Right lobe of liver (tissue), 6 donors: ENCODE data around the gene KIF4B. TPM values are rescaled to one million over a fixed set of nuclear protein-coding genes. Genes with fewer than 3 reads are reported as not detected.
"Not testable (repeated sequence)": the region's sequence is repeated elsewhere in the genome, so short reads cannot be mapped to it uniquely, and the experiment has no call there.

Experiments
- ATAC-seq, 4 donors: fragments of 200-7000 bp; cut with Tn5 transposase; one replicate each; pipeline ENCODE4 v1.9.1; 2020; ENCODE audit warnings: mild to moderate bottlenecking in 4 of 4, moderate library complexity in 4 of 4
- DNase-seq, 3 donors: peaks; one replicate each; pipeline ENCODE4 v3.0.0-alpha.2; 2020
- H3K27ac ChIP-seq, 3 donors: fragments of 200-600 bp; one replicate each; pipeline ENCODE4 v1.8.0; 2022
- H3K27me3 ChIP-seq, 2 donors: fragments of 200-600 bp; one replicate each; pipeline ENCODE4 v1.8.0; 2022
- H3K36me3 ChIP-seq, 4 donors: fragments of 200-600 bp; sonication (generic) in 1 of 4; one replicate each; pipeline versions ENCODE4 v1.5.1 to v1.8.0; 2017 to 2022; ENCODE audit warnings: control low read depth in 1 of 4
- H3K4me1 ChIP-seq, 4 donors: fragments of 200-600 bp; sonication (generic) in 1 of 4; one replicate each; pipeline versions ENCODE4 v1.5.1 to v1.8.0; 2017 to 2022; ENCODE audit warnings: control low read depth in 1 of 4
- H3K4me3 ChIP-seq, 3 donors: fragments of 200-600 bp; one replicate each; pipeline ENCODE4 v1.8.0; 2022
- H3K9me3 ChIP-seq, 4 donors: fragments of 200-600 bp; sonication (generic) in 1 of 4; one replicate each; pipeline versions ENCODE4 v1.5.1 to v1.8.0; 2017 to 2022; ENCODE audit warnings: control low read depth in 1 of 4
- CTCF ChIP-seq, 4 donors: fragments of 200-600 bp in 3 of 4; fragments of 450-650 bp in 1 of 4; IDR thresholded peaks; one replicate each; pipeline versions ENCODE4 v1.5.1 to v1.8.0; 2016 to 2022; ENCODE audit warnings: antibody characterized with exemption in 4 of 4, mild to moderate bottlenecking in 2 of 4
- POLR2A ChIP-seq: fragments of 450-650 bp; IDR thresholded peaks from one replicate; pipeline ENCODE4 v1.6.1; 2017; ENCODE audit warnings: antibody characterized with exemption, mild to moderate bottlenecking
- WGBS: methylation state at CpG from one replicate; pipeline ENCODE4 v1.1.6; 2018; ENCODE audit warnings: low coverage, low lambda C conversion rate; ENCODE audit not compliant: insufficient coverage; ENCODE audit errors: missing lambda C conversion rate; 5-methylcytosine and 5-hydroxymethylcytosine counted together
- intact Hi-C, 2 donors: fragments of 100-400 bp; cut with DNase I; formaldehyde crosslinking; loops; one replicate each; pipeline versions ENCODE4 v1.11.2 to v1.14.1; 2022
- total RNA-seq, 6 experiments: library from RNA; depleted of rRNA in 2 of 6; stranded (reverse); fragments of >200 nt in 2 of 6; fragmentation: NEBNext Ultra II Directional in 3 of 6; extraction: Animal tissue kit (Norgen Biotek cat#: 25700) in 3 of 6; gene quantifications; one replicate each; pipeline versions ENCODE4 v1.1.0 to v1.2.4, GENCODE V29; 2016 to 2023
- donor health status: DM: no; HTN: yes; CAD: no.
- donor health status: DM: no; HTN: no; CAD: no.
- donor health status: DM: no; HTN: no; CAD: no.
- donor health status: DM: no; HTN: yes; CAD: no.
- donor health status: DM: no; HTN: yes; CAD: no.

KIF4B gene
- total RNA-seq, 6 experiments from 2014 or later: not detected

GRCh38 chr5:154999865-155000264 is 13.7 kb upstream of the KIF4B start:
- H3K4me3 ChIP-seq: no peak overlapping the region
- WGBS: 65% methylated on average over 4 of the region's 5 CpGs
- H3K27ac ChIP-seq: no peak overlapping the region
- no peaks in the 10 kb centered on the region for H3K4me1 ChIP-seq
- no peaks in the 10 kb centered on the region for H3K36me3 ChIP-seq
- H3K27me3 ChIP-seq: no peaks in the 10 kb centered on the region
- TF ChIP-seq POLR2A (no peak), CTCF (IDR thresholded peaks at IDR 0.05) (no peak)
- intact Hi-C loops: no loop called here
- no peaks in the 10 kb centered on the region for H3K9me3 ChIP-seq
- ATAC-seq (no peak), DNase-seq (no peak)

- no peak overlapping the region for H3K27ac ChIP-seq
- ATAC-seq (no peak), DNase-seq (no peak)
- 75% methylated on average over 2 of the region's 4 CpGs for WGBS
- intact Hi-C loops: no loop called here
- no peaks in the 10 kb centered on the region for H3K27me3 ChIP-seq
- H3K9me3 ChIP-seq: no peaks in the 10 kb centered on the region
- no peaks in the 10 kb centered on the region for H3K36me3 ChIP-seq
- no peak overlapping the region for H3K4me3 ChIP-seq
- no peak for TF ChIP-seq CTCF (IDR thresholded peaks at IDR 0.05)
- no peak for TF ChIP-seq POLR2A
- H3K4me1 ChIP-seq: no peaks in the 10 kb centered on the region
These were observed 12.0 kb upstream of the KIF4B start for GRCh38 chr5:155001523-155001922.

- H3K27me3 ChIP-seq, H3K36me3 ChIP-seq, H3K4me1 ChIP-seq, ATAC-seq, DNase-seq, intact Hi-C loops, H3K27ac ChIP-seq, H3K9me3 ChIP-seq, H3K4me3 ChIP-seq: not testable (repeated sequence)
- WGBS: 70% methylated on average over 3 of the region's 4 CpGs
These were observed 10.8 kb upstream of the KIF4B start for GRCh38 chr5:155002722-155003121.

- Histone ChIP-seq H3K27ac (no peak overlapping the region), H3K9me3 (no peaks in the 10 kb centered on the region), H3K27me3 (no peaks in the 10 kb centered on the region), H3K36me3 (no peaks in the 10 kb centered on the region), H3K4me3 (no peak overlapping the region), H3K4me1 (no peaks in the 10 kb centered on the region)
- WGBS: 44% methylated on average over 5 of the region's 11 CpGs
- peak in 2 of 3 donors; percentile 42 to 49 for DNase-seq
- ATAC-seq: peak; percentile 53 to 81 (median 72)
- TF ChIP-seq CTCF (IDR thresholded peaks at IDR 0.05) (peak; percentile 43 to 51 (median 48)), POLR2A (no peak)
- intact Hi-C loops: no loop called here
These were observed 9.3 kb upstream of the KIF4B start for GRCh38 chr5:155004138-155004744.

- H3K4me1 ChIP-seq, H3K9me3 ChIP-seq, H3K27me3 ChIP-seq, ATAC-seq, H3K4me3 ChIP-seq, intact Hi-C loops, DNase-seq, H3K36me3 ChIP-seq, H3K27ac ChIP-seq: not testable (repeated sequence)
- WGBS: 50% methylated on average over 1 of the region's 1 CpG
These were observed 7.3 kb upstream of the KIF4B start for GRCh38 chr5:155006265-155006664.
